K562 (cell line): ENCODE results near the gene NEDD8. TPM values are rescaled to one million over a fixed set of nuclear protein-coding genes. Genes with fewer than 3 reads are reported as not detected.

ENCODE experiments used
- ASH1L ChIP-seq: fragments of 450-650 bp; IDR thresholded peaks from 2 replicates; pipeline ENCODE4 v1.6.1; 2018; ENCODE audit warnings: borderline replicate concordance, mild to moderate bottlenecking, low read depth; ENCODE audit not compliant: partially characterized antibody
- ATF1 ChIP-seq, 2 experiments: fragments of 450-650 bp in 1 of 2; IDR thresholded peaks; 2 replicates each; pipeline ENCODE4 v1.6.1; 2016; ENCODE audit warnings: missing compliant biosample characterization in 1 of 2, missing genetic modification characterization in 1 of 2
- CXXC5 ChIP-seq: fragments of 250-450 bp; sonication (Bioruptor Pico); IDR thresholded peaks from 2 replicates; pipeline ENCODE4 v1.8.0; 2022; ENCODE audit warnings: inconsistent platforms, mild to moderate bottlenecking, moderate library complexity
- ETV5 ChIP-seq: sonication (generic); formaldehyde crosslinking; IDR thresholded peaks from 2 replicates; pipeline ENCODE4 v1.4.0; 2020; ENCODE audit warnings: low read depth, mild to moderate bottlenecking, missing genetic modification reagents
- FOXA3 ChIP-seq, 2 experiments: fragments of 450-650 bp in 1 of 2; sonication (generic) in 1 of 2; formaldehyde crosslinking; IDR thresholded peaks in 1 of 2; conservative IDR thresholded peaks in 1 of 2; 2 replicates each; pipeline versions ENCODE4 v1.4.0 to v1.8.0; 2020 to 2022; ENCODE audit warnings: mild to moderate bottlenecking in 2 of 2, missing genetic modification reagents in 1 of 2
- GABPA ChIP-seq: fragments of 200-800 bp; sonication (Bioruptor generic); conservative IDR thresholded peaks from 2 replicates; pipeline ENCODE4 v1.6.1; 2016; ENCODE audit warnings: low read depth, missing genetic modification characterization, missing compliant biosample characterization
- HDAC1 ChIP-seq, 2 experiments: fragments of 450-650 bp; IDR thresholded peaks; 2 replicates each; pipeline ENCODE4 v1.6.1; 2016 to 2017; ENCODE audit warnings: inconsistent platforms in 1 of 2, mild to moderate bottlenecking in 1 of 2, moderate library complexity in 1 of 2
- HOXB6 ChIP-seq: fragments of 250-450 bp; sonication (Bioruptor Pico); IDR thresholded peaks from 2 replicates; pipeline ENCODE4 v1.5.1; 2022; ENCODE audit warnings: mild to moderate bottlenecking, borderline replicate concordance
- JUND ChIP-seq, 2 experiments: IDR thresholded peaks; 2 replicates in 1 of 2; 3 replicates in 1 of 2; pipeline ENCODE4 v1.6.1; 2011; ENCODE audit warnings: borderline replicate concordance in 2 of 2, low read depth in 2 of 2, low read length in 2 of 2, improper control_type of control experiment in 1 of 2, missing biosample characterization in 1 of 2, missing genetic modification characterization in 1 of 2, missing genetic modification reagents in 1 of 2
- LARP7 ChIP-seq: fragments of 450-650 bp; IDR thresholded peaks from 2 replicates; pipeline ENCODE4 v1.6.1; 2016
- NFIC ChIP-seq: fragments of 450-650 bp; IDR thresholded peaks from 2 replicates; pipeline ENCODE4 v1.6.1; 2017; ENCODE audit warnings: mild to moderate bottlenecking, inconsistent platforms
- RBM22 ChIP-seq: fragments of 200-400 bp; formaldehyde crosslinking; IDR thresholded peaks from 2 replicates; pipeline ENCODE4 v1.6.1; 2018; ENCODE audit warnings: low read length, low read depth; ENCODE audit not compliant: poor library complexity, severe bottlenecking
- TEAD2 ChIP-seq: fragments of 450-650 bp; IDR thresholded peaks from 2 replicates; pipeline ENCODE4 v1.6.1; 2016; ENCODE audit warnings: missing genetic modification characterization, control low read depth, missing compliant biosample characterization
- THRB ChIP-seq: fragments of 450-650 bp; formaldehyde crosslinking; conservative IDR thresholded peaks from 2 replicates; pipeline ENCODE4 v1.4.0; 2022; ENCODE audit warnings: mild to moderate bottlenecking, missing genetic modification characterization
- ZFX ChIP-seq: sonication (generic); formaldehyde crosslinking; IDR thresholded peaks from 2 replicates; pipeline ENCODE4 v1.8.0; 2022; ENCODE audit warnings: mild to moderate bottlenecking, missing genetic modification reagents, moderate library complexity
- ZNF146 ChIP-seq: IDR thresholded peaks from one replicate; pipeline ENCODE4 v1.6.1; 2018; ENCODE audit warnings: missing compliant biosample characterization; ENCODE audit not compliant: unreplicated experiment
- ZNF175 ChIP-seq: fragments of 200-800 bp; sonication (Bioruptor generic); IDR thresholded peaks from 2 replicates; pipeline ENCODE4 v1.6.1; 2016; ENCODE audit warnings: low read depth, mild to moderate bottlenecking, missing genetic modification characterization, missing compliant biosample characterization
- ZNF589 ChIP-seq: fragments of 200-800 bp; sonication (Bioruptor generic); IDR thresholded peaks from 2 replicates; pipeline ENCODE4 v1.6.1; 2016; ENCODE audit warnings: low read depth, missing genetic modification characterization, missing compliant biosample characterization
- ZNF717 ChIP-seq: fragments of 250-450 bp; sonication (Bioruptor Pico); IDR thresholded peaks from 2 replicates; pipeline ENCODE4 v1.5.0; 2021
- polyA plus RNA-seq, 8 experiments: library from polyadenylated mRNA; depleted of rRNA in 4 of 8; stranded (reverse) in 5 of 8; unstranded in 3 of 8; fragments of >200 nt; fragmentation: Nextera tagmentation in 2 of 8; fragmentation: Illumina TruSeq in 1 of 8; extraction: Ambion mirVana in 2 of 8; extraction: Trizol in 1 of 8; gene quantifications; 2 replicates each; pipeline versions ENCODE4 v1.2.1 to v1.2.3, GENCODE V29; 2011 to 2014; ENCODE audit warnings: inconsistent platforms in 1 of 8, missing spikeins in 1 of 8
- total RNA-seq, 7 experiments: library from RNA; depleted of rRNA in 6 of 7; stranded (reverse); fragments of >200 nt in 6 of 7; fragmentation: Illumina TruSeq in 2 of 7; extraction: Trizol in 2 of 7; gene quantifications; 2 replicates each; pipeline versions ENCODE4 v1.2.1 to v1.2.3, GENCODE V29; 2011 to 2021; ENCODE audit warnings: low replicate concordance in 1 of 7
- TF ChIP-seq, protein P1 (sequence below): fragments of 150-350 bp; conservative IDR thresholded peaks from 2 replicates; pipeline ENCODE4 v1.6.1; 2014; ENCODE audit warnings: low read length
- TF ChIP-seq, protein P2 (sequence below): fragments of 450-650 bp; IDR thresholded peaks from 2 replicates; pipeline ENCODE4 v1.6.1; 2014; ENCODE audit warnings: low read depth, mild to moderate bottlenecking, moderate library complexity, borderline replicate concordance

Gene NEDD8
- total and polyA plus RNA-seq, 9 of the 15 experiments (the other 6 are each of a cell fraction or from before 2014, with no cell fraction given), result 142 to 691 (median 260) TPM

DNA sequence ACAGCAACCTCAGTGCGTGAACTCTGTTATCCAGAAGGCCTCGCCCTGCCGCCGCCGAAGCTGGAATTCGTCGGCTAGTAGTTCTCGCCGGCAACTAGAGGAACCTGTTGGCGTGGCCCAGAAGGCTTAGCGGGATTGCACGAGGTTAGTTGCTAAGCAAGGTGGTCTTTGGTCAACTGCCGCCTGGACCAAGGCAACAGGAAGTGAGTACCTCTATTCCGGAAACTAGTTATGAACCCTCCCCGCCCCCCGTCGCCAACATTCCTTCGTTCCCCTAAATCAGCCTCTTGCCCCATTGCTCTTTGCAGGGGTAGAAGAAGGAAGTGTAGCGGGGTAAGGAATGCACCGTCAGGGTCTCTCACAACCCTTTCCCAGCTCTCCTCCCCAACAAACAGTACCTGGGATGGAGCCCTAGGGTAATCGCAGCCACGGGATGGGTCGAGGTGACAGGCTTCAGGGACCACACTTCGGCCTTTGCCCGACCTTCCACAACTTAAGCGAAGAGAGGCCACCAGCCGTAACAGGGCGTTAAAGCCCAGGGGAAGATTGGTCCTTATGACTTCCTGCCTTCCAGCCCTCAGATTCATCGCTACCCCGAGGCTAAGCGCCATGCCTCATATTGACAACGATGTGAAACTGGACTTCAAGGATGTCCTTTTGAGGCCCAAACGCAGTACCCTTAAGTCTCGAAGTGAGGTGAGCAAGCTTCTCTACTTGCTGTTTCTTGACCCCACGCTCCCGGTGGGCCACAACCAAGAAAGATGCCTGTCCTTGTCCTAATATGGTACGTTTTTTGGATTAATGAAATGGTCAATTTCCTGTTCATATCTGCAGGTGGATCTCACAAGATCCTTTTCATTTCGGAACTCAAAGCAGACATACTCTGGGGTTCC is 724 bp upstream of the NEDD8 start, which contains the start of gene GMPR2 (continued):
- TF ChIP-seq ZNF175 (CRISPR knock-in tag) (no peak), FOXA3 (CRISPR knock-in tag; conservative IDR thresholded peaks at IDR 0.05 in 1 of 2, IDR thresholded peaks at IDR 0.05 in 1 of 2) (no peak), ETV5 (CRISPR knock-in tag) (peak; percentile 43; the same call in 1 of the 2 replicates), NFIC (no peak), ATF1 (CRISPR knock-in tag; IDR thresholded peaks at IDR 0.05) (no peak), ATF1 (tag; IDR thresholded peaks at IDR 0.05) (peak; percentile 59; the same call in 1 of the 2 replicates), ZFX (peak; percentile 66), ZNF146 (CRISPR knock-in tag) (no peak), ZNF717 (no peak), HDAC1 (IDR thresholded peaks at IDR 0.05) (peak in 1 of 2 experiments; percentile 21; a peak in 1 of 4 replicates), HOXB6 (CRISPR knock-in tag) (no peak), CXXC5 (CRISPR knock-in tag) (no peak), ASH1L (no peak), RBM22 (no peak), JUND (IDR thresholded peaks at IDR 0.05; ENCODE audit: borderline replicate concordance, low read depth, low read length) (no peak), JUND (tag; IDR thresholded peaks at IDR 0.05; ENCODE audit: borderline replicate concordance, low read depth, low read length) (0 out of 3 replicates have a peak, but pooled peaks have one; percentile 20), THRB (CRISPR knock-in tag) (no peak), TEAD2 (tag) (0 out of 2 replicates have a peak, but pooled peaks have one; percentile 10), GABPA (peak; percentile 93), ZNF589 (CRISPR knock-in tag) (0 out of 2 replicates have a peak, but pooled peaks have one; percentile 67), LARP7 (no peak)
- TF ChIP-seq, protein P1, sequence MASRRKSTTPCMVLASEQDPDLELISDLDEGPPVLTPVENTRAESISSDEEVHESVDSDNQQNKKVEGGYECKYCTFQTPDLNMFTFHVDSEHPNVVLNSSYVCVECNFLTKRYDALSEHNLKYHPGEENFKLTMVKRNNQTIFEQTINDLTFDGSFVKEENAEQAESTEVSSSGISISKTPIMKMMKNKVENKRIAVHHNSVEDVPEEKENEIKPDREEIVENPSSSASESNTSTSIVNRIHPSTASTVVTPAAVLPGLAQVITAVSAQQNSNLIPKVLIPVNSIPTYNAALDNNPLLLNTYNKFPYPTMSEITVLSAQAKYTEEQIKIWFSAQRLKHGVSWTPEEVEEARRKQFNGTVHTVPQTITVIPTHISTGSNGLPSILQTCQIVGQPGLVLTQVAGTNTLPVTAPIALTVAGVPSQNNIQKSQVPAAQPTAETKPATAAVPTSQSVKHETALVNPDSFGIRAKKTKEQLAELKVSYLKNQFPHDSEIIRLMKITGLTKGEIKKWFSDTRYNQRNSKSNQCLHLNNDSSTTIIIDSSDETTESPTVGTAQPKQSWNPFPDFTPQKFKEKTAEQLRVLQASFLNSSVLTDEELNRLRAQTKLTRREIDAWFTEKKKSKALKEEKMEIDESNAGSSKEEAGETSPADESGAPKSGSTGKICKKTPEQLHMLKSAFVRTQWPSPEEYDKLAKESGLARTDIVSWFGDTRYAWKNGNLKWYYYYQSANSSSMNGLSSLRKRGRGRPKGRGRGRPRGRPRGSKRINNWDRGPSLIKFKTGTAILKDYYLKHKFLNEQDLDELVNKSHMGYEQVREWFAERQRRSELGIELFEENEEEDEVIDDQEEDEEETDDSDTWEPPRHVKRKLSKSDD, result no peak
- TF ChIP-seq, protein P2, sequence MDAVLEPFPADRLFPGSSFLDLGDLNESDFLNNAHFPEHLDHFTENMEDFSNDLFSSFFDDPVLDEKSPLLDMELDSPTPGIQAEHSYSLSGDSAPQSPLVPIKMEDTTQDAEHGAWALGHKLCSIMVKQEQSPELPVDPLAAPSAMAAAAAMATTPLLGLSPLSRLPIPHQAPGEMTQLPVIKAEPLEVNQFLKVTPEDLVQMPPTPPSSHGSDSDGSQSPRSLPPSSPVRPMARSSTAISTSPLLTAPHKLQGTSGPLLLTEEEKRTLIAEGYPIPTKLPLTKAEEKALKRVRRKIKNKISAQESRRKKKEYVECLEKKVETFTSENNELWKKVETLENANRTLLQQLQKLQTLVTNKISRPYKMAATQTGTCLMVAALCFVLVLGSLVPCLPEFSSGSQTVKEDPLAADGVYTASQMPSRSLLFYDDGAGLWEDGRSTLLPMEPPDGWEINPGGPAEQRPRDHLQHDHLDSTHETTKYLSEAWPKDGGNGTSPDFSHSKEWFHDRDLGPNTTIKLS, result no peak; the same call in 1 of the 2 replicates
